ENCODE data around the gene SLC5A9. TPM values are rescaled to one million over a fixed set of nuclear protein-coding genes. Genes with fewer than 3 reads are reported as not detected.
"Not testable (repeated sequence)": the region's sequence is repeated elsewhere in the genome, so short reads cannot be mapped to it uniquely, and the experiment has no call there.

The SLC5A9 gene
- total and polyA plus RNA-seq, 2 of the 4 experiments (the other 2 are of a cell fraction): not detected

DNA sequence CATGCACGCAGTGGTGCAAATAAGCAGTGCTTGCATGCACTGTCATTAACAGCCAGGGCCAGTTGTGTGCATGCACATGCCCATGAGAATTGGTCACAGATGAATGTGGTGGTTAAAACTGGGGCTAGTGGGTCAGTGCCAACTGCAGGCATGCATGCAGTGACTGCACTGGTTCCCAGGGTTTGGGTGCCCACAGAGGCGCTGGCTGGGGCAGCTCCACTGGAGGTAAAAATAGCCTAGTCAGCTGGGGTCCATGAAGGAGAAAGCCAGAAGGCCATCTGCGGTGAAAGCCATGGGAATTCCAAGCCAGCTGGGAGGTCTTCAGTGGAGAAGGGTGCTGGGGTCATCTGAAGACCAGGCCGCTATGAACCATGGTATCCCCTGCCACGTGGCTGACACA is 70.2 kb downstream of the SLC5A9 start:
- CTCF ChIA-PET: no interaction called here

GRCh38 chr1:48294094-48294493 is 71.6 kb downstream of the SLC5A9 start:
- H2BK120ac ChIP-seq (ENCODE audit: low read depth, low read length); H3K4ac ChIP-seq (ENCODE audit: low read depth, low read length); H3K36me3 ChIP-seq (ENCODE audit: control insufficient read depth, insufficient read depth, low read length); H3K4me2 ChIP-seq (ENCODE audit: low read depth, low read length); H2BK5ac ChIP-seq (ENCODE audit: low read depth, low read length, poor library complexity, severe bottlenecking); H2BK15ac ChIP-seq (ENCODE audit: low read depth, low read length); H3K9ac ChIP-seq (ENCODE audit: low read depth, low read length); H3K9me3 ChIP-seq (ENCODE audit: control insufficient read depth, insufficient read depth, low read length); H2AK9ac ChIP-seq (replicated peaks; ENCODE audit: low read depth, low read length, poor library complexity); H4K20me1 ChIP-seq (ENCODE audit: insufficient read depth, low read length); H3K27me3 ChIP-seq (ENCODE audit: control insufficient read depth, insufficient read depth, low read length); H3K79me1 ChIP-seq (ENCODE audit: low read depth in 1 of 2, low read length in 2 of 2); H3K4me1 ChIP-seq (ENCODE audit: control insufficient read depth, insufficient read depth, low read length); DNase-seq; H4K5ac ChIP-seq (ENCODE audit: low read depth, low read length); H3K27ac ChIP-seq (ENCODE audit: insufficient read depth, low read length); H3K4me3 ChIP-seq (ENCODE audit: insufficient read depth, low read depth, low read length); H3K23ac ChIP-seq (ENCODE audit: low read depth, low read length); H3K14ac ChIP-seq (replicated peaks; ENCODE audit: low read depth, low read length); dilution Hi-C loops (cut with HindIII; ENCODE audit: low sequenced_read_pairs, unreplicated experiment); POLR2A ChIA-PET (ENCODE audit: unreplicated experiment); BruUV-seq (replicated peaks); ATAC-seq (ENCODE audit: low read depth); H3K9me1 ChIP-seq (ENCODE audit: insufficient read depth, low read length); H4K91ac ChIP-seq (ENCODE audit: insufficient read depth, low read depth, low read length); CTCF ChIA-PET; intact Hi-C loops (cut with micrococcal nuclease); H4K8ac ChIP-seq (ENCODE audit: low read depth in 2 of 2, low read length in 2 of 2); H3K18ac ChIP-seq (ENCODE audit: low read depth, low read length); H3K56ac ChIP-seq (ENCODE audit: extremely low read depth, insufficient read depth, low read length); H2AK5ac ChIP-seq (ENCODE audit: low read depth, low read length); H2AFZ ChIP-seq (replicated peaks; ENCODE audit: low read length, poor library complexity); in situ Hi-C loops (cut with MboI; ENCODE audit: low sequenced_read_pairs); H2BK20ac ChIP-seq (ENCODE audit: low read depth, low read length): not testable (repeated sequence)
- WGBS, 2 experiments (ENCODE audit: extremely low coverage in 2 of 2, insufficient read length in 1 of 2): 89% methylated on average over 4 of the region's 6 CpGs; no CpG with 5 or more reads in 1 of the 2 experiments

More for the DNA sequence above, 70.2 kb downstream of the SLC5A9 start:
- DNase-seq (no peak), ATAC-seq (ENCODE audit: low read depth) (no peak)
- no peak overlapping the region for H3K18ac ChIP-seq (ENCODE audit: low read depth, low read length)
- H2BK120ac ChIP-seq (ENCODE audit: low read depth, low read length): no peak overlapping the region
- no peak overlapping the region for H3K4ac ChIP-seq (ENCODE audit: low read depth, low read length)
- no peaks in the 10 kb centered on the region for H3K4me1 ChIP-seq (ENCODE audit: control insufficient read depth, insufficient read depth, low read length)
- no peak overlapping the region for H3K23ac ChIP-seq (ENCODE audit: low read depth, low read length)
- no peaks in the 10 kb centered on the region; the same call in 1 of the 2 replicates for H3K9me1 ChIP-seq (ENCODE audit: insufficient read depth, low read length)
- no peak overlapping the region for H3K56ac ChIP-seq (ENCODE audit: extremely low read depth, insufficient read depth, low read length)
- no TSS peak for BruUV-seq (replicated peaks)
- H2BK5ac ChIP-seq (ENCODE audit: low read depth, low read length, poor library complexity, severe bottlenecking): no peak overlapping the region
- dilution Hi-C loops (cut with HindIII; ENCODE audit: low sequenced_read_pairs, unreplicated experiment): no loop called here
- H3K4me3 ChIP-seq (ENCODE audit: insufficient read depth, low read depth, low read length): no peak overlapping the region
- TF ChIP-seq MAZ (IDR thresholded peaks at IDR 0.05; ENCODE audit: borderline replicate concordance, low read depth, low read length) (no peak), MXI1 (IDR thresholded peaks at IDR 0.05; ENCODE audit: borderline replicate concordance, low read depth, low read length) (no peak), BHLHE40 (IDR thresholded peaks at IDR 0.05; ENCODE audit: low read depth, low read length) (no peak), ELK1 (IDR thresholded peaks at IDR 0.05; ENCODE audit: borderline replicate concordance, low read depth, low read length) (no peak), NFE2L2 (IDR thresholded peaks at IDR 0.05; ENCODE audit: low read depth, low read length) (no peak)
- 100% methylated on average over 1 of the region's 5 CpGs; no CpG with 5 or more reads in 1 of the 2 experiments for WGBS, 2 experiments (ENCODE audit: extremely low coverage in 2 of 2, insufficient read length in 1 of 2)
- in situ Hi-C loops (cut with MboI; ENCODE audit: low sequenced_read_pairs): no loop called here
- no peak overlapping the region for H3K9ac ChIP-seq (ENCODE audit: low read depth, low read length)
- H3K27ac ChIP-seq (ENCODE audit: insufficient read depth, low read length): no peak overlapping the region
- no peaks in the 10 kb centered on the region for H3K79me1 ChIP-seq (ENCODE audit: low read depth in 1 of 2, low read length in 2 of 2)
- no peak overlapping the region for H4K91ac ChIP-seq (ENCODE audit: insufficient read depth, low read depth, low read length)
- H2AK9ac ChIP-seq (replicated peaks; ENCODE audit: low read depth, low read length, poor library complexity): no peak overlapping the region
- POLR2A ChIA-PET (ENCODE audit: unreplicated experiment): no interaction called here
- no peak overlapping the region for H2BK15ac ChIP-seq (ENCODE audit: low read depth, low read length)
- H3K27me3 ChIP-seq (ENCODE audit: control insufficient read depth, insufficient read depth, low read length): no peaks in the 10 kb centered on the region
- H2BK20ac ChIP-seq (ENCODE audit: low read depth, low read length): no peak overlapping the region
- no peak overlapping the region for H2AFZ ChIP-seq (replicated peaks; ENCODE audit: low read length, poor library complexity)
- H4K5ac ChIP-seq (ENCODE audit: low read depth, low read length): no peak overlapping the region
- H3K36me3 ChIP-seq (ENCODE audit: control insufficient read depth, insufficient read depth, low read length): no peaks in the 10 kb centered on the region
- H3K4me2 ChIP-seq (ENCODE audit: low read depth, low read length): no peak overlapping the region
- H4K20me1 ChIP-seq (ENCODE audit: insufficient read depth, low read length): no peaks in the 10 kb centered on the region
- intact Hi-C loops (cut with micrococcal nuclease): no loop called here
- H2AK5ac ChIP-seq (ENCODE audit: low read depth, low read length): no peak overlapping the region
- no peaks in the 10 kb centered on the region for H3K9me3 ChIP-seq (ENCODE audit: control insufficient read depth, insufficient read depth, low read length)
- no peak overlapping the region for H4K8ac ChIP-seq (ENCODE audit: low read depth in 2 of 2, low read length in 2 of 2)
- H3K14ac ChIP-seq (replicated peaks; ENCODE audit: low read depth, low read length): no peak overlapping the region
